ENCODE results near the gene CLTC. TPM values are rescaled to one million over a fixed set of nuclear protein-coding genes. Genes with fewer than 3 reads are reported as not detected.

Gene CLTC
- total RNA-seq, 2 experiments from 2014 or later: 154 to 161 TPM

Other genes with a start within 250 kb of the CLTC start
- gene DHX40, start 54.3 kb upstream of the CLTC start, total RNA-seq: 10 to 100 TPM; 23.3 to 24.0 TPM
- 10 to 100 TPM; 52.7 to 55.2 TPM for gene PTRH2, start 87.5 kb downstream of the CLTC start, total RNA-seq
- gene VMP1, start 87.8 kb downstream of the CLTC start, total RNA-seq: 100 to 1,000 TPM; 137 to 143 TPM